ENCODE data around the gene TRMT61A.
A peak's percentile ranks its signal among the peaks of the same experiment; 100 is the strongest.

The TRMT61A gene

DNA sequence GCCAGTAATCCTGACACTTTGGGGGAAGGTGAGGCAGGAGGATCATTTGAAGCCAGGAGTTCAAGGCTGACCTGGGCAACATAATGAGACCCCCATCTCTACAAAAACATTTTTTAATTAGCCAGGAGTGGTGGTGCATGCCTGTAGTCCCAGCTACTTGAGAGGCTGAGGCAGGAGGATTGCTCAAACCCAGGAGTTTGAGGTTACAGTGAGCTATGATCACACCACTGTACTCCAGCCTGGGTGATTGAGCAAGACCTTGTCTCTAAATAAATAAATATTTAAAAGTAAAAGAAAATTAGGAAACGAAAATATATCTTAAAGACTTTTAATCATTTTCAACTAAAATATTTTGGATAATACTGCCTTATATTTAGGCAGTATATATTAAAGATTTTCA is 32.2 kb upstream of the TRMT61A start:
- no peak for DNase-seq
- H3K36me3 ChIP-seq = peaks cover 23 to 77% (median 37%) of the 10 kb centered on the region in 3 donors
- TF ChIP-seq, protein P1, sequence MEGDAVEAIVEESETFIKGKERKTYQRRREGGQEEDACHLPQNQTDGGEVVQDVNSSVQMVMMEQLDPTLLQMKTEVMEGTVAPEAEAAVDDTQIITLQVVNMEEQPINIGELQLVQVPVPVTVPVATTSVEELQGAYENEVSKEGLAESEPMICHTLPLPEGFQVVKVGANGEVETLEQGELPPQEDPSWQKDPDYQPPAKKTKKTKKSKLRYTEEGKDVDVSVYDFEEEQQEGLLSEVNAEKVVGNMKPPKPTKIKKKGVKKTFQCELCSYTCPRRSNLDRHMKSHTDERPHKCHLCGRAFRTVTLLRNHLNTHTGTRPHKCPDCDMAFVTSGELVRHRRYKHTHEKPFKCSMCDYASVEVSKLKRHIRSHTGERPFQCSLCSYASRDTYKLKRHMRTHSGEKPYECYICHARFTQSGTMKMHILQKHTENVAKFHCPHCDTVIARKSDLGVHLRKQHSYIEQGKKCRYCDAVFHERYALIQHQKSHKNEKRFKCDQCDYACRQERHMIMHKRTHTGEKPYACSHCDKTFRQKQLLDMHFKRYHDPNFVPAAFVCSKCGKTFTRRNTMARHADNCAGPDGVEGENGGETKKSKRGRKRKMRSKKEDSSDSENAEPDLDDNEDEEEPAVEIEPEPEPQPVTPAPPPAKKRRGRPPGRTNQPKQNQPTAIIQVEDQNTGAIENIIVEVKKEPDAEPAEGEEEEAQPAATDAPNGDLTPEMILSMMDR (IDR thresholded peaks at IDR 0.05) = no peak
- no peaks in the 10 kb centered on the region for H3K9me3 ChIP-seq
- no peak overlapping the region for H3K27ac ChIP-seq
- no peak overlapping the region for H3K4me3 ChIP-seq
- intact Hi-C loops (cut with DNase I; ENCODE audit: low total_unique reads) = loop anchor here (10.0 kb wide), 1 partner anchor 48 kb away; no protein-coding TSS in a partner anchor
- peaks cover 0 to 10% (median 3%) of the 10 kb centered on the region in 4 donors for H3K4me1 ChIP-seq
- H3K27me3 ChIP-seq = no peaks in the 10 kb centered on the region

DNA sequence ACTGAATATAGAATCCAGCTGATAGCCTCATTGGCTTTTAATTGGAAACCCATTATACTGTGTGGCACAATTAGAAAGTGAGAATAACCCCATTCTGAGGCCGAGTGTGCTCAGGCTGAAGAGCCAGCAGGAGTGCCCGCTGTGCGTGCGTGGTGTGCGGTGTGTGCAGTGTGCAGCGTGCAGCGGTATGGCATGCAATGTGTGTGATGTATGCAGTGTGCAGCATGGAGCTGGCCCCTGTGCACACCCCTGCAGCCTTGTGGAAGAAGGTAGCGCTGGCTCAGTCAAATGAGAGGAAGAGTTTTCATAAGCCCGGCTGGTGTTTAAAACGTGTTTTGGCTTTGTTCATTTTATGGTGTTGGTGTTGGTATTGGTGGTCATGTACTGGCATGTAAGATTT is 29.3 kb upstream of the TRMT61A start:
- Histone ChIP-seq H3K4me1 (peaks cover 0 to 7% (median 3%) of the 10 kb centered on the region in 4 donors), H3K36me3 (peaks cover 43 to 77% (median 55%) of the 10 kb centered on the region in 3 donors), H3K4me3 (no peak overlapping the region), H3K9me3 (no peaks in the 10 kb centered on the region), H3K27me3 (no peaks in the 10 kb centered on the region), H3K27ac (no peak overlapping the region)
- intact Hi-C loops (cut with DNase I; ENCODE audit: low total_unique reads) = loop anchor here (10.0 kb wide), 1 partner anchor 45 kb away; no protein-coding TSS in a partner anchor
- TF ChIP-seq, protein P1 (IDR thresholded peaks at IDR 0.05) = no peak
- no peak for DNase-seq

DNA sequence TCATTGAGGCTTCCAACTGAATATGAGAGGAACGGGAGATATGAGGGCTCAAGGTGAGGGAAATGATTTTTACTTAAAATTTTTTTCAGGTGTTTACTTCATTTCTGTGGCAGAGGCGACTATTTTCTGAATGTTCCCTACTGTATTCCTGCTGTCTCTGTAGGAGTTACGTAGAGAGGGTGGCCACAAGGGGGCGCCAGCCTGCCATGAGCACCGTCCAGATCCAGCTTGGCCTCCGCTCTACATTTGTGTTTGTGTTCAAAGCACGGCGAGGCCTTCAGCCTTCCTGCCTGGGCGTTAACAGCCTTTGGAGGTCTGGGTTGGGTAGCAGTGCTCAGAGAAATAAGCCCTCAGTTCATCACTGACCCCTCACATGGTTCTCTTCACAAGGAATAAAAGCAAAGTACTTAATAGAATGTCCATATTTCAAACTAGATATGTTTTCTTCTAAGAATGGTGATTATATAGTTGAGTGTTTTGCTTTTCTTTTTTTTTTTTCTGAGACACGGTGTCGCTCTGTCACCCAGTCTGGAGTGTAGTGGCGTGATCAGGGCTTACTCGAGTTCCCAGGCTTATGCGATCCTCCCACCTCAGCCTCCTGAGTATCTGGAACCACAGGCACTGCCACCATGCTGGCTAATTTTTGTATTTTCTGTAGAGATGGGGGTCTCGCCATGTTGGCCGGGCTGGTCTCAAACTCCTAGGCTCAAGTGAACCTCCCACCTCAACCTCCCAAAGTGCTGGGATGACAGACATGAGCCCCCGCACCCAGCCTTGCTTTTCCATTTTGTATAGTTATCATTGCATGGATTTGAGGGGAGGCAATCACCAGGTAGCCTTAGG is 28.6 kb upstream of the TRMT61A start:
- intact Hi-C loops (cut with DNase I; ENCODE audit: low total_unique reads) = no loop called here
- Histone ChIP-seq H3K36me3 (peaks cover 44 to 77% (median 55%) of the 10 kb centered on the region in 3 donors), H3K4me1 (peaks cover 0 to 7% (median 3%) of the 10 kb centered on the region in 4 donors), H3K4me3 (no peak overlapping the region), H3K9me3 (no peaks in the 10 kb centered on the region), H3K27ac (peak overlapping the region; percentile 60 to 65), H3K27me3 (no peaks in the 10 kb centered on the region)
- TF ChIP-seq, protein P1 (IDR thresholded peaks at IDR 0.05) = peak; percentile 90 to 91
- DNase-seq = peak; percentile 92 to 93

DNA sequence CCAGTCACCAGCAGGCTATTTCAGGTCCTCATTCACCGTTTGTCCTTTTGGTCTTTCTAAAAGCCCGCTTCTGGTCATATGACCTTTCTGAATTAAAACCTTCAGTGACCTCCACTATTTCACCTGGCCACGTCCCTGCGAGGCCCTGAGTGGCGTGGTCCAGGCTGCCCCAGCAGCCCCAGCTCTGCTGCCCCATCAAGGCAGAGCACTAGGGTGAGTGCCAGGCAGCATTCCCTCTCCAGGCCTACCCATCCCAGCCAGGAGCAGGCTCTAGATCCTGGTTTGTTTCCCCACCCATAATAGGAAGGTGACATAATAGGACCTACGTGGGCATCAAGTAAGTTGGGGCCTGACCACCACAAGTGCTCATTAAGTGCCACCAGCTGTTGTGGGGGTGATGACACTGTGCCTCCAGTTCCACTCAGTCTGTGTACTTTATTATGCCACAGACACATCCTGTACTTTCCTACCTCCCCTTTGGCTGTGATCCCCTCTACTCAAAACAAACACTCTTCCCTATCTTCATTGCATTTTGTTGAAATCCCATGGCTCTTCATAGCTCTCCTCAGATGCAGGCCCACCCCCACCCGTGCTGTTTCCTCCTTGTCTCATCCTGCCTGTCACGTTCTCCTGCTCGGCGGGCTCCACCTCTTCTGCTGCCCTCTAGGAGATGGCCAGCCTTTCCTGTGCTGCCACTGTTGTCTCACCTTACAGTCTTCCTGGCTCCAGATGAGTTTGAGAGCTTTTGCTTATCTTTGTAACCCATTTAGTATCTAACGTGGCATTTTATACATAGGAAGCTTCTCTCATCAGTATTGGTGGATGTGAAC is 27.7 kb upstream of the TRMT61A start:
- peak overlapping the region in 1 of 2 donors; percentile 65 for H3K27ac ChIP-seq
- peaks cover 38 to 77% (median 57%) of the 10 kb centered on the region in 3 donors for H3K36me3 ChIP-seq
- DNase-seq = no peak
- H3K4me3 ChIP-seq = no peak overlapping the region
- peaks cover 0 to 7% (median 3%) of the 10 kb centered on the region in 4 donors for H3K4me1 ChIP-seq
- TF ChIP-seq, protein P1 (IDR thresholded peaks at IDR 0.05) = no peak
- intact Hi-C loops (cut with DNase I; ENCODE audit: low total_unique reads) = no loop called here
- H3K27me3 ChIP-seq = no peaks in the 10 kb centered on the region
- no peaks in the 10 kb centered on the region for H3K9me3 ChIP-seq

DNA sequence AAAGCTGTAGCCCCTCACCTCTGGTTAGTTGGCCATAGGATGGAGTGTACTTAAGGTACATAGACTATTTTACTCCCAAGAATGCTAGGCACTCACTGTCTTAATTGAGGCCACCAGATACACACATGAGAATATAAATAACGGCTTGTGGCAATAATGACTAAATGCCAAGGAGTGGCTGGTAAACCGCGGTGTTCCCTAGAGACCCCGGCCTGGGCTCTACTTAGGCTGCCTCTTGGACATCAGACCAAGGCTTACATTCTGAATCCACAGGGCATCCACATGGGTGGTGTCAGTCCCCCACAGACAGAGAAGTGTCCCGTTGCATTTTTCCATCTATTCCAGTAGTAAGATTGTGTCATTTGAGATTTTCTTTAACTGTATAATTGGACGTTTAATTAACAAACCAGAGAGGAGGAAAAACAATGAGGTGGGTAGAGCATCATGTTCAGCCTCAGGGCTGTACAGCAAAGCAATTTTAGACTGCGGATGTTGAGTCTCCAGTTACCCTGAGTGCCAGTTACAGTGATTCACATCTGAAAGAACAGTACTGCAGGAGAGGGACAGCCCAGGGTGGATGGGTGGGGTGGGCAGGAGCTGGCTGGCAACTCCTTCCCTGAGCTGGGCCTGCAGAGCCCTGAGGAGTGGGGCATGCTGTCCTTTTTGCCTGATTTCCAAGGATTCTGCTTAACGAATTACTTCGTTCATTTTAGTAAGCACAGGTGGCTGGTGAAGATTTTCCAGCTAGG is 26.9 kb upstream of the TRMT61A start:
- DNase-seq = no peak
- Histone ChIP-seq H3K4me3 (no peak overlapping the region), H3K4me1 (peaks cover 0 to 7% (median 3%) of the 10 kb centered on the region in 4 donors), H3K27me3 (no peaks in the 10 kb centered on the region), H3K9me3 (no peaks in the 10 kb centered on the region), H3K27ac (no peak overlapping the region), H3K36me3 (peaks cover 33 to 83% (median 58%) of the 10 kb centered on the region in 3 donors)
- TF ChIP-seq, protein P1 (IDR thresholded peaks at IDR 0.05) = no peak
- intact Hi-C loops (cut with DNase I; ENCODE audit: low total_unique reads) = no loop called here

Data from tibial artery (tissue), 4 donors.